T-helper 2 cell treated with Interferon-gamma antibody and Interleukin-4, amounts not matched to agents 5 μg/mL and 100 μg/mL, for 36 hours (primary cell): ENCODE results near the gene MRPL38.

Source experiments
- DNase-seq: peaks from one replicate; pipeline ENCODE4 v3.0.0; 2021; ENCODE audit warnings: low spot score
- H3K27ac Mint-ChIP-seq: one replicate; pipeline ENCODE4 v1.8.0; 2021; ENCODE audit warnings: mild to moderate bottlenecking, mixed read lengths
- H3K27me3 Mint-ChIP-seq: one replicate; pipeline ENCODE4 v1.8.0; 2021; ENCODE audit warnings: low read depth, mixed read lengths
- H3K36me3 Mint-ChIP-seq: one replicate; pipeline ENCODE4 v1.8.0; 2021; ENCODE audit warnings: low read depth, mixed read lengths
- H3K4me1 Mint-ChIP-seq: one replicate; pipeline ENCODE4 v1.8.0; 2021; ENCODE audit warnings: low read depth, mixed read lengths
- H3K4me3 Mint-ChIP-seq: one replicate; pipeline ENCODE4 v1.8.0; 2022; ENCODE audit warnings: mild to moderate bottlenecking, moderate library complexity, mixed read lengths
- H3K9me3 Mint-ChIP-seq: one replicate; pipeline ENCODE4 v1.8.0; 2021; ENCODE audit warnings: mixed read lengths

MRPL38 gene

GRCh38 chr17:75881678-75882454, 22.8 kb downstream of the MRPL38 start:
- Mint-ChIP-seq H3K9me3 (no peaks in the 10 kb centered on the region), H3K36me3 (peaks cover 1% of the 10 kb centered on the region), H3K4me3 (no peak overlapping the region), H3K4me1 (peaks cover 8% of the 10 kb centered on the region), H3K27ac (no peak overlapping the region), H3K27me3 (peaks cover 14% of the 10 kb centered on the region)
- no peak for DNase-seq

GRCh38 chr17:75880266-75880665, 24.4 kb downstream of the MRPL38 start:
- Mint-ChIP-seq H3K9me3 (no peaks in the 10 kb centered on the region), H3K36me3 (peaks cover 4% of the 10 kb centered on the region), H3K27me3 (peaks cover 14% of the 10 kb centered on the region), H3K4me1 (peaks cover 19% of the 10 kb centered on the region), H3K27ac (no peak overlapping the region), H3K4me3 (peak overlapping the region; percentile 8)
- DNase-seq, result no peak

GRCh38 chr17:75878174-75878998, 26.3 kb downstream of the MRPL38 start, which contains the start of gene TRIM47:
TSS of gene TRIM47 (minus strand) at chr17:75878581. CDS start at chr17:75878548, 33 bp downstream.
- peaks cover 14% of the 10 kb centered on the region for H3K27me3 Mint-ChIP-seq
- peaks cover 22% of the 10 kb centered on the region for H3K4me1 Mint-ChIP-seq
- peak within 1 kb of the TSS; percentile 89 for H3K4me3 Mint-ChIP-seq
- H3K36me3 Mint-ChIP-seq, result peaks cover 4% of the 10 kb centered on the region
- peak within 1 kb of the TSS; percentile 88 for H3K27ac Mint-ChIP-seq
- H3K9me3 Mint-ChIP-seq, result no peaks in the 10 kb centered on the region
- DNase-seq, result no peak

GRCh38 chr17:75877752-75878173, 26.9 kb downstream of the MRPL38 start:
- Mint-ChIP-seq H3K4me3 (peak overlapping the region; percentile 89), H3K4me1 (peaks cover 26% of the 10 kb centered on the region)
- DNase-seq, result peak; percentile 74

GRCh38 chr17:75876938-75877751, 27.5 kb downstream of the MRPL38 start:
- no peaks in the 10 kb centered on the region for H3K9me3 Mint-ChIP-seq
- DNase-seq, result no peak

More at GRCh38 chr17:75877752-75878173, 26.9 kb downstream of the MRPL38 start:
- peaks cover 4% of the 10 kb centered on the region for H3K36me3 Mint-ChIP-seq
- peaks cover 13% of the 10 kb centered on the region for H3K27me3 Mint-ChIP-seq
- peak overlapping the region; percentile 88 for H3K27ac Mint-ChIP-seq
- no peaks in the 10 kb centered on the region for H3K9me3 Mint-ChIP-seq

GRCh38 chr17:75876190-75876937, 28.3 kb downstream of the MRPL38 start:
- Mint-ChIP-seq H3K9me3 (no peaks in the 10 kb centered on the region), H3K27me3 (peaks cover 12% of the 10 kb centered on the region), H3K27ac (peak overlapping the region; percentile 88), H3K36me3 (peaks cover 4% of the 10 kb centered on the region), H3K4me3 (peak overlapping the region; percentile 89), H3K4me1 (peaks cover 31% of the 10 kb centered on the region)
- DNase-seq, result no peak

More at GRCh38 chr17:75876938-75877751, 27.5 kb downstream of the MRPL38 start:
- Mint-ChIP-seq H3K27ac (peak overlapping the region; percentile 88), H3K4me3 (peak overlapping the region; percentile 89), H3K4me1 (peaks cover 31% of the 10 kb centered on the region), H3K36me3 (peaks cover 4% of the 10 kb centered on the region), H3K27me3 (peaks cover 12% of the 10 kb centered on the region)

GRCh38 chr17:75875940-75876189, 28.8 kb downstream of the MRPL38 start:
- Mint-ChIP-seq H3K27ac (peak overlapping the region; percentile 88), H3K9me3 (no peaks in the 10 kb centered on the region), H3K4me1 (peaks cover 31% of the 10 kb centered on the region), H3K36me3 (peaks cover 4% of the 10 kb centered on the region), H3K4me3 (peak overlapping the region; percentile 89), H3K27me3 (peaks cover 12% of the 10 kb centered on the region)
- no peak for DNase-seq

- no peaks in the 10 kb centered on the region for H3K9me3 Mint-ChIP-seq
- H3K4me3 Mint-ChIP-seq, result peak overlapping the region; percentile 89
- H3K27me3 Mint-ChIP-seq, result peaks cover 9% of the 10 kb centered on the region
- H3K27ac Mint-ChIP-seq, result peak overlapping the region; percentile 88
- DNase-seq, result no peak
- H3K4me1 Mint-ChIP-seq, result peaks cover 34% of the 10 kb centered on the region
- H3K36me3 Mint-ChIP-seq, result peaks cover 4% of the 10 kb centered on the region
Measured at GRCh38 chr17:75875182-75875939, 29.3 kb downstream of the MRPL38 start.

- no peak for DNase-seq
- Mint-ChIP-seq H3K9me3 (no peaks in the 10 kb centered on the region), H3K36me3 (peaks cover 4% of the 10 kb centered on the region), H3K27me3 (peaks cover 5% of the 10 kb centered on the region), H3K4me3 (no peak overlapping the region), H3K4me1 (peaks cover 34% of the 10 kb centered on the region), H3K27ac (peak overlapping the region; percentile 31)
Measured at GRCh38 chr17:75874323-75875181, 30.1 kb downstream of the MRPL38 start.

GRCh38 chr17:75873587-75874322, 30.9 kb downstream of the MRPL38 start:
- H3K27ac Mint-ChIP-seq, result peak overlapping the region; percentile 49
- peaks cover 4% of the 10 kb centered on the region for H3K36me3 Mint-ChIP-seq
- peak overlapping the region; percentile 26 for H3K4me3 Mint-ChIP-seq
- H3K4me1 Mint-ChIP-seq, result peaks cover 32% of the 10 kb centered on the region
- no peaks in the 10 kb centered on the region for H3K9me3 Mint-ChIP-seq
- H3K27me3 Mint-ChIP-seq, result peaks cover 2% of the 10 kb centered on the region
- no peak for DNase-seq

GRCh38 chr17:75872434-75873351, 32.0 kb downstream of the MRPL38 start:
- Mint-ChIP-seq H3K27ac (peak overlapping the region; percentile 92), H3K36me3 (peaks cover 2% of the 10 kb centered on the region), H3K4me3 (peak overlapping the region; percentile 51)

More at GRCh38 chr17:75872434-75873351, 32.0 kb downstream of the MRPL38 start:
- no peaks in the 10 kb centered on the region for H3K27me3 Mint-ChIP-seq
- no peak for DNase-seq
- H3K9me3 Mint-ChIP-seq, result no peaks in the 10 kb centered on the region
- H3K4me1 Mint-ChIP-seq, result peaks cover 32% of the 10 kb centered on the region
